HFFc6 (cell line): Measurements from ENCODE around the gene YOD1. TPM values are rescaled to one million over a fixed set of nuclear protein-coding genes. Genes with fewer than 3 reads are reported as not detected.
A peak's percentile ranks its signal among the peaks of the same experiment; 100 is the strongest.

ENCODE experiments used
- DNase-seq: peaks from one replicate; pipeline ENCODE4 v3.0.0-alpha.2; 2018
- H3K27ac Mint-ChIP-seq: 2 replicates; pipeline ENCODE4 v1.8.0; 2020; ENCODE audit warnings: mild to moderate bottlenecking, mixed read lengths
- H3K27me3 Mint-ChIP-seq: 2 replicates; pipeline ENCODE4 v1.8.0; 2021; ENCODE audit warnings: mild to moderate bottlenecking, moderate library complexity, mixed read lengths; ENCODE audit not compliant: insufficient read depth
- H3K36me3 Mint-ChIP-seq: 2 replicates; pipeline ENCODE4 v1.8.0; 2021; ENCODE audit warnings: low read depth, mixed read lengths
- H3K4me1 Mint-ChIP-seq: 2 replicates; pipeline ENCODE4 v1.8.0; 2020; ENCODE audit warnings: low read depth, mixed read lengths
- H3K4me3 Mint-ChIP-seq: 2 replicates; pipeline ENCODE4 v1.8.0; 2020; ENCODE audit warnings: mild to moderate bottlenecking, moderate library complexity, mixed read lengths
- H3K9me3 Mint-ChIP-seq: 2 replicates; pipeline ENCODE4 v1.8.0; 2020; ENCODE audit warnings: mild to moderate bottlenecking, mixed read lengths
- CTCF ChIP-seq: fragments of 200-600 bp; sonication (generic); IDR thresholded peaks from 2 replicates; pipeline ENCODE4 v1.5.0; 2021; ENCODE audit warnings: antibody characterized with exemption, mild to moderate bottlenecking
- total RNA-seq, 6 experiments: library from RNA; stranded (reverse); fragmentation: NEBNext Ultra II Directional; extraction: Animal tissue kit (Norgen Biotek cat#: 25700); gene quantifications; 2 replicates in 1 of 6; 3 replicates in 5 of 6; pipeline ENCODE4 v1.2.3, GENCODE V29; 2021

The YOD1 gene
- total RNA-seq, 6 experiments from 2014 or later, result 6.5 to 10.6 (median 7.1) TPM

DNA sequence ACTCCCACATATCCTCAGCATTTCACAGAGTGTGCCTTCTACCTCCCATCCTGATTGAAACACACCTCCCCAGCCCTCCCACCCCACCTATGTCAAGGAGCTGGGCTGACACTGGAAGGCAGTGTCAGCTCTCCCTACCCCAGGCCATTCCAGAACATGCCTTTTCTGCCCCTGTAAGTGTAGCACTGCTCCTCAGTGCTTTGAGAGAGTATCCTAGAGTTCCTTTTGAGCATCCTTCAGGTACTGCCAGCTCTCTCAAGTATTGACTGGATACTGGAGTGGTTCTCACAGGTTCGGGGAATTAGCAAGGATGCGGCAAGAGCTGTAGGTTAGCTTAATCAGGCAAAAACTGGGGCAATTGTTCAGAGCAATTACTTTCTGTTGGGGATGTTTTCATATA is 40.3 kb downstream of the YOD1 start:
- peaks cover 47% of the 10 kb centered on the region for H3K4me1 Mint-ChIP-seq
- peaks cover 4% of the 10 kb centered on the region for H3K9me3 Mint-ChIP-seq
- H3K36me3 Mint-ChIP-seq, result peaks cover 5% of the 10 kb centered on the region
- DNase-seq, result no peak
- no peak overlapping the region for H3K27ac Mint-ChIP-seq
- no peaks in the 10 kb centered on the region; the same call in 1 of the 2 replicates for H3K27me3 Mint-ChIP-seq
- H3K4me3 Mint-ChIP-seq, result no peak overlapping the region
- TF ChIP-seq CTCF, result no peak

GRCh38 chr1:207009945-207010344 is 41.1 kb downstream of the YOD1 start:
- Mint-ChIP-seq H3K36me3 (peaks cover 5% of the 10 kb centered on the region), H3K9me3 (peaks cover 4% of the 10 kb centered on the region), H3K27ac (no peak overlapping the region), H3K4me3 (no peak overlapping the region), H3K27me3 (no peaks in the 10 kb centered on the region; the same call in 1 of the 2 replicates), H3K4me1 (peaks cover 47% of the 10 kb centered on the region)
- no peak for DNase-seq
- no peak for TF ChIP-seq CTCF

- Mint-ChIP-seq H3K27me3 (no peaks in the 10 kb centered on the region; the same call in 1 of the 2 replicates), H3K4me3 (no peak overlapping the region), H3K36me3 (peaks cover 5% of the 10 kb centered on the region), H3K4me1 (peaks cover 47% of the 10 kb centered on the region), H3K27ac (no peak overlapping the region), H3K9me3 (peaks cover 4% of the 10 kb centered on the region)
- no peak for DNase-seq
- no peak for TF ChIP-seq CTCF
Measured at GRCh38 chr1:207009182-207009850, 41.7 kb downstream of the YOD1 start.

GRCh38 chr1:207007352-207008033 is 43.5 kb downstream of the YOD1 start:
- peak; percentile 95 for DNase-seq
- peaks cover 5% of the 10 kb centered on the region for H3K36me3 Mint-ChIP-seq
- H3K27me3 Mint-ChIP-seq, result no peaks in the 10 kb centered on the region; the same call in 1 of the 2 replicates
- H3K4me1 Mint-ChIP-seq, result peaks cover 57% of the 10 kb centered on the region
- H3K27ac Mint-ChIP-seq, result peak overlapping the region; percentile 99
- H3K4me3 Mint-ChIP-seq, result peak overlapping the region; percentile 78
- no peak for TF ChIP-seq CTCF
- peaks cover 4% of the 10 kb centered on the region for H3K9me3 Mint-ChIP-seq

GRCh38 chr1:207006914-207007313 is 44.1 kb downstream of the YOD1 start:
- Mint-ChIP-seq H3K27ac (peak overlapping the region; percentile 99), H3K9me3 (peaks cover 4% of the 10 kb centered on the region), H3K27me3 (no peaks in the 10 kb centered on the region; the same call in 1 of the 2 replicates), H3K4me1 (peaks cover 62% of the 10 kb centered on the region), H3K36me3 (peaks cover 5% of the 10 kb centered on the region), H3K4me3 (peak overlapping the region; percentile 78)
- no peak for DNase-seq
- TF ChIP-seq CTCF, result no peak
